ENCODE results near the gene GFRA1.
"Not testable (repeated sequence)": the region's sequence is repeated elsewhere in the genome, so short reads cannot be mapped to it uniquely, and the experiment has no call there.

Gene GFRA1

GRCh38 chr10:116060864-116061263, 212.1 kb downstream of the GFRA1 start:
- DNase-seq (ENCODE audit: low read depth) = no peak

- no peak for DNase-seq (ENCODE audit: low read depth)
Observed at GRCh38 chr10:116059320-116059719, 213.7 kb downstream of the GFRA1 start.

DNA sequence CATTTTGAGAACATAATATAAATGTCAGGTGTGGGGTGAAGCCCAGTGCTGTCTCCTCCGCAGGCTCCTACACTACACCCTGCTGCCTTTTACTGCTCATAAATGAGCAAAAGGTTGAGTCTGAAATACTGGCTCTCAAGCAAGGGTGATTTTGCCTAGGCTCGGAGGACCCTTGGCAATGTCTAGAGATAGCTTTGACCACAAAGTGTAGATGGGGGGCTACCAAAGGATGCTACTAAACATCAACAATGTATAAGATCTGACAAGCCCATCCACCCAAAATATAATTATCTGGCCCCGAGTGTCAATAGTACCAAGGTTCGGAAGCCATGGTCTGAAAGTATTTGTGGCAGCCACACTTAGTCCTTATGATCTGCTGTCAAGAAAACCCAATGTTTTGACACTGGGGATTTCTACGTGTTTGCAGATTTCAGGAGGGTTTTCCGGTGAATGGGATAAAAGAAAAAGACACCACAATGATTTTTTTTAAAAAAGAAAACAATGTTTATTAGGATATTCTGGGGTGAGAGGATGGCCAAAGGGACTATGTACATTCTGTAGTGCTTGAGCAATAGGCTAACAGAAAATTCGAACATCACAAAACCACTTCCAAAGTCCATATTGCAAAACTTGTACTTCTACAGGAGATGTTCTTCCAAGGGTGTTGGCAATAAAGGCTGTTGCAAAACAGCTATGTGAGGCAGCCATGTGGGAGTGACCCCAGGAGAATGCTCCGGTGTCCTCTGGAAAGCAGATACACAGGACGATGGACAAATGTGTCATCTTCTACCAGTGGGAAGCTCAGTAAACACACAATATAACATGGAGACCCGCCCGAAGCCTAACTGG, 216.3 kb downstream of the GFRA1 start:
- no peak for DNase-seq (ENCODE audit: low read depth)

- DNase-seq (ENCODE audit: low read depth) = no peak
Observed at GRCh38 chr10:116055917-116056252, 217.1 kb downstream of the GFRA1 start.

- no peak for DNase-seq (ENCODE audit: low read depth)
Observed at GRCh38 chr10:116055252-116055916, 217.6 kb downstream of the GFRA1 start.

DNA sequence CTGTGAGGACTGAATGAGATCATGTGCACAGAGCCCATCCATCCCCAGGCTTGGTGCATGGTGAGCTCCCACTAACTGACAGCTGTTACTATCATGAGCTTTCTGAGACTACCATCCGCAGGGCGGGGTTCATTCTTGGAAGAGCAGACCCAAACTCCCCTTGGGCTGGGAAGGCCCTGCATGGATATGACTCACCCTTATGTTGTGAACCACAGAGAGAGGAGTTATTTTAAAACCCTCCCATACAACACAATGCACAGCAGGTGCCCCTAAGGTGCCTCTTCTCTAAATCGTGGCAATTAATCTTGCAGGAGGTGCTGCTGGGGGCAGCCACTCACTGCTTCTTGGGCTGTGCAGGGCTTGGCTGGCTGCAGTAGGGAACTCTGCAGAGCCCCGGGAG, 219.1 kb downstream of the GFRA1 start:
- DNase-seq (ENCODE audit: low read depth) = no peak

GRCh38 chr10:116053009-116053730, 219.8 kb downstream of the GFRA1 start:
- DNase-seq (ENCODE audit: low read depth) = not testable (repeated sequence)

DNA sequence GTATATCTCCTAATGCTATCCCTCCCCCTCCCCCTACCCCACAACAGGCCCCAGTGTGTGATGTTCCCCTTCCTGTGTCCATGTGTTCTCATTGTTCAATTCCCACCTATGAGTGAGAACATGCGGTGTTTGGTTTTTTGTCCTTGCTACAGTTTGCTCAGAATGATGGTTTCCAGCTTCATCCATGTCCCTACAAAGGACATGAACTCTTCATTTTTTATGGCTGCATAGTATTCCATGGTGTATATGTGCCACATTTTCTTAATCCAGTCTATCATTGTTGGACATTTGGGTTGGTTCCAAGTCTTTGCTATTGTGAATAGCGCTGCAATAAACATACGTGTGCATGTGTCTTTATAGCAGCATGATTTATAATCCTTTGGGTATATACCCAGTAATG, 220.5 kb downstream of the GFRA1 start:
- not testable (repeated sequence) for DNase-seq (ENCODE audit: low read depth)

DNA sequence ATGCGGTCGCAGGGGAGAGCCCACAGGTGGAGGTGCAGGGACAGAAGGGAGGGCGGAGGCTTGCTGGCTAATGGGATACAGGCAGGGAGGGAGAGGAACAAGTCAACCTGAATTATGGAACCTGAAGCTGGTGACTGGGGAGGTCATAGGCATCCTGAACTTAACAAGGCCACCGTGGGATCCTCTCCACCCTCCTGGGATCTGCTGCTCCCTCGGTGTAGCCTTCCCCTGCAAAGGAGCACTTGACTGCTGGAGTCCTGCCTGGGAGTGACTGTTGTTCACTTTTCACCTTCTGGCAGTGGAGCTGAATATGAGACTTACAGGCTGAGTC, 223.1 kb downstream of the GFRA1 start:
- DNase-seq (ENCODE audit: low read depth) = no peak

GRCh38 chr10:116049158-116049973, 223.6 kb downstream of the GFRA1 start:
- DNase-seq (ENCODE audit: low read depth) = no peak

GRCh38 chr10:116045366-116046356, 227.3 kb downstream of the GFRA1 start:
- DNase-seq (ENCODE audit: low read depth) = no peak

DNA sequence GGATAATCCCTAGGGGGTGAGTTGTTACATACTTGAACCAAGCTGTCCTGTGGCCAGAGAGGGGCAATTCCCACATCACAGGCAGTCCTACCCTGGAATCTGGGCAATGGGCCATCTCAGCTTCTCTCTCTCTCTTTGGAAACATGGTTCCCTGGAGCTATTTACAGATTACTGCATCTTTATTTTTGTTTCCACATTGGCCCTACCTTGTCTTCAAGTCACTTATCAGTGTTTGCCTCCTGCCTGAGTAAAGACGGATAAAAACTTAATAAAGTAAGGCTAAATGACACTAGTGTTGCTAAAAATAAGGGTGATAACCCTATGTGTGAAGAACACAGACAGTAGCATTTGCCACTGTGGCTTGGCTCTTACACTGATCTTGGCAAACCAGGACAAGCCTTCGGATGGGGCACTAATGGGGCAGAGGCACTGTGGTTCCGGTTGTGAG, 228.2 kb downstream of the GFRA1 start:
- DNase-seq (ENCODE audit: low read depth) = no peak

DNA sequence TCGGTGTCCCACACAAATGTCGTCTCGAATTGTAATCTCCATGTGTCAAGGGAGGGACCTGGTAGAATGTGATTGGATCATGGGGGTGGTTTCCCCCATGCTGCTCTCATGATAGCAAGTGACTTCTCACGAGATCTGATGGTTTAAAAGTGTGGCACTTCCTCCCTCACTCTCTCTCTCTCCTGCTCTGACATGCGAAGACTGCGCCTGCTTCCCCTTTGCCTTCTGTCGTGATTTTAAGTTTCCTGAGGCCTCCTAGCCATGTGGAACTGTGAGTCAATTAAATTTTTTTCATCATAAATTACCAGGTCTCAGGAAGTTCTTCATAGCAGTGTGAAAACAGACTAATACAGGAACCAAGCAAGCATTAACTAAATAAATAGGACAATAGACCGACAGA, 229.1 kb downstream of the GFRA1 start:
- no peak for DNase-seq (ENCODE audit: low read depth)

- no peak for DNase-seq (ENCODE audit: low read depth)
Observed at GRCh38 chr10:116043304-116043703, 229.7 kb downstream of the GFRA1 start.

GRCh38 chr10:116041948-116042347, 231.1 kb downstream of the GFRA1 start:
- no peak for DNase-seq (ENCODE audit: low read depth)

- no peak for DNase-seq (ENCODE audit: low read depth)
Observed at GRCh38 chr10:116039612-116040011, 233.4 kb downstream of the GFRA1 start.

GRCh38 chr10:116038259-116038658, 234.7 kb downstream of the GFRA1 start:
- DNase-seq (ENCODE audit: low read depth) = no peak

GRCh38 chr10:116035406-116035805, 237.6 kb downstream of the GFRA1 start:
- DNase-seq (ENCODE audit: low read depth) = not testable (repeated sequence)

GRCh38 chr10:116030576-116030975, 242.4 kb downstream of the GFRA1 start:
- DNase-seq (ENCODE audit: low read depth) = no peak

DNA sequence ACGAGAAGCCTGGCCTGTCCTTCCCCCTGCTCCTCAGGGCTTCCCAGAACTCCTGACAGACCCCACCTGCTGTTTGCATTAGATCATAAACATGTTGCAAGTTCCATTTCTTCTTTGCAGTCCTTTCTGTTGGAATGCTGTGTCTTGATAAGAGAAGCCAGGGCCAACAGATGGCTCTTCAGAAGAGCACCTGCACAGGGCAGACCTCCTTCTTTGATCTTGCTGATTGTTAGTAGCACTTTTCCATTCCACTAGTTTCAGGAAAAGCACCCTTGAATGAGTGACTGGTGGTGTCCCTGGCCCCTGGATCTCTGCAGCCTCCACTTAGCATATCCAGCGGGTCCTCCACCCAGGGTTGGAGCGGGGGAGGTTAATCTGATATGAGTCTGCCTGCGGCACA, 243.2 kb downstream of the GFRA1 start:
- no peak for DNase-seq (ENCODE audit: low read depth)

- DNase-seq (ENCODE audit: low read depth) = no peak
Observed at GRCh38 chr10:116027355-116027754, 245.7 kb downstream of the GFRA1 start.
